ENCODE measurements around the gene MARK1.

GRCh38 chr1:220529521-220530020 is 1.6 kb downstream of the MARK1 start:
- TF ChIP-seq EZH2 (IDR thresholded peaks at IDR 0.05; ENCODE audit: low read depth, unreplicated experiment): no peak
- TF ChIP-seq, protein P1, sequence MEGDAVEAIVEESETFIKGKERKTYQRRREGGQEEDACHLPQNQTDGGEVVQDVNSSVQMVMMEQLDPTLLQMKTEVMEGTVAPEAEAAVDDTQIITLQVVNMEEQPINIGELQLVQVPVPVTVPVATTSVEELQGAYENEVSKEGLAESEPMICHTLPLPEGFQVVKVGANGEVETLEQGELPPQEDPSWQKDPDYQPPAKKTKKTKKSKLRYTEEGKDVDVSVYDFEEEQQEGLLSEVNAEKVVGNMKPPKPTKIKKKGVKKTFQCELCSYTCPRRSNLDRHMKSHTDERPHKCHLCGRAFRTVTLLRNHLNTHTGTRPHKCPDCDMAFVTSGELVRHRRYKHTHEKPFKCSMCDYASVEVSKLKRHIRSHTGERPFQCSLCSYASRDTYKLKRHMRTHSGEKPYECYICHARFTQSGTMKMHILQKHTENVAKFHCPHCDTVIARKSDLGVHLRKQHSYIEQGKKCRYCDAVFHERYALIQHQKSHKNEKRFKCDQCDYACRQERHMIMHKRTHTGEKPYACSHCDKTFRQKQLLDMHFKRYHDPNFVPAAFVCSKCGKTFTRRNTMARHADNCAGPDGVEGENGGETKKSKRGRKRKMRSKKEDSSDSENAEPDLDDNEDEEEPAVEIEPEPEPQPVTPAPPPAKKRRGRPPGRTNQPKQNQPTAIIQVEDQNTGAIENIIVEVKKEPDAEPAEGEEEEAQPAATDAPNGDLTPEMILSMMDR (conservative IDR thresholded peaks at IDR 0.05; ENCODE audit: low read depth in 2 of 2): no peak
